Fibroblast of lung (primary cell): ENCODE data around the gene C1QL2. TPM values are rescaled to one million over a fixed set of nuclear protein-coding genes. Genes with fewer than 3 reads are reported as not detected.

Source experiments
- DNase-seq, 2 donors: peaks; one replicate each; pipeline versions ENCODE4 v3.0.0 to v3.0.0-alpha.2; 2010; ENCODE audit warnings: low read depth in 2 of 2
- H2AFZ ChIP-seq: 2 replicates; pipeline ENCODE4 v1.5.1; 2012; ENCODE audit warnings: low read length, control low read depth, inconsistent platforms
- H3K27ac ChIP-seq: 2 replicates; pipeline ENCODE4 v1.5.1; 2011; ENCODE audit warnings: low read length, control low read depth; ENCODE audit not compliant: insufficient read depth
- H3K27me3 ChIP-seq: 2 replicates; pipeline ENCODE4 v1.5.1; 2011; ENCODE audit warnings: mild to moderate bottlenecking, low read length; ENCODE audit not compliant: control insufficient read depth, insufficient read depth
- H3K36me3 ChIP-seq: 2 replicates; pipeline ENCODE4 v1.5.1; 2011; ENCODE audit warnings: low read length; ENCODE audit not compliant: control insufficient read depth, insufficient read depth
- H3K4me1 ChIP-seq: 2 replicates; pipeline ENCODE4 v1.5.1; 2011; ENCODE audit warnings: low read length; ENCODE audit not compliant: control insufficient read depth, insufficient read depth; ENCODE audit errors: extremely low read depth
- H3K4me2 ChIP-seq: 2 replicates; pipeline ENCODE4 v1.5.1; 2011; ENCODE audit warnings: low read length, control low read depth; ENCODE audit not compliant: insufficient read depth; ENCODE audit errors: extremely low read depth
- H3K4me3 ChIP-seq, 4 experiments: fragments of 200-600 bp in 1 of 4; sonication (generic) in 1 of 4; replicated peaks in 1 of 4; 2 replicates each; pipeline ENCODE4 v1.5.1; 2011 to 2016; ENCODE audit warnings: low read length in 4 of 4, low read depth in 3 of 4, mild to moderate bottlenecking in 3 of 4, control low read depth in 2 of 4, inconsistent platforms in 1 of 4, mixed read lengths in 1 of 4; ENCODE audit not compliant: insufficient read depth in 1 of 4; ENCODE audit errors: control extremely low read depth in 1 of 4
- H3K79me2 ChIP-seq: 2 replicates; pipeline ENCODE4 v1.5.1; 2012; ENCODE audit warnings: mild to moderate bottlenecking, low read length, inconsistent platforms; ENCODE audit not compliant: control insufficient read depth, insufficient read depth
- H3K9ac ChIP-seq: 2 replicates; pipeline ENCODE4 v1.5.1; 2011; ENCODE audit warnings: mild to moderate bottlenecking, low read length, control low read depth; ENCODE audit not compliant: insufficient read depth
- H3K9me3 ChIP-seq: 2 replicates; pipeline ENCODE4 v1.5.1; 2012; ENCODE audit warnings: low read depth, low read length; ENCODE audit not compliant: control insufficient read depth, insufficient read depth
- H4K20me1 ChIP-seq: 2 replicates; pipeline ENCODE4 v1.5.1; 2011; ENCODE audit warnings: low read length; ENCODE audit not compliant: control insufficient read depth, insufficient read depth; ENCODE audit errors: extremely low read depth
- EZH2 ChIP-seq: IDR thresholded peaks from 2 replicates; pipeline ENCODE4 v1.5.1; 2012; ENCODE audit warnings: low read length, control low read depth, mild to moderate bottlenecking; ENCODE audit errors: missing control alignments
- polyA plus RNA-seq, 2 donors: library from polyadenylated mRNA; depleted of rRNA in 1 of 2; stranded (reverse) in 1 of 2; unstranded in 1 of 2; fragments of >200 nt; gene quantifications; 2 replicates each; pipeline ENCODE4 v1.2.1, GENCODE V29; 2011 to 2012; ENCODE audit warnings: missing spikeins in 1 of 2
- total RNA-seq: library from RNA; depleted of rRNA; stranded (reverse); fragments of >200 nt; gene quantifications from 2 replicates; pipeline ENCODE4 v1.2.1, GENCODE V29; 2014
- TF ChIP-seq, protein P1 (sequence below), 2 donors: IDR thresholded peaks in 1 of 2; conservative IDR thresholded peaks in 1 of 2; 1 replicate in 1 of 2; 2 replicates in 1 of 2; pipeline ENCODE4 v1.5.1; 2011 to 2012; ENCODE audit warnings: low read length in 2 of 2, control low read depth in 1 of 2, inconsistent platforms in 1 of 2, low read depth in 1 of 2, mild to moderate bottlenecking in 1 of 2

Gene C1QL2
- total and polyA plus RNA-seq, 2 donors (not counting 1 experiment from before 2014, with no cell fraction given), result not detected

DNA sequence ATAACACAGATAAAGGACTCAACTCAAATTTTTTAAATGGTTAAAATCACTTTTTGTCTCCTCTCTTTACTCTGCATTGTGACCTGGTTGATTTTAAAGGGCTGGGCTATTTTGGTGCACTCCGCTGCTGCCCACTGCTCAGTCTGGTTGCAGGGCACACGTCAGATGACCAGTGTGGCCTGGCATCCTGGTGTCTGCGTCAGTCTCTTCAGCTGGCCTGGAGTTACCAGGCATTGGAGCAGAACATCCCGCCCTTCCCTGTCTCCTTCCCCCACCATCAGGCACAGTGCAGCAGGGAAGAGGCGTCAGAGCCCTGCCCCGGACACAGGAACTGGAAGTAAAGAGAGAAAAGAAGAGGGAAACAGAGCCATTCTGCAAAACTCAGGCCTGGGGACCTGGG, 8.9 kb downstream of the C1QL2 start:
- Histone ChIP-seq H2AFZ (no peak overlapping the region), H3K4me3 (no peak overlapping the region), H4K20me1 (no peaks in the 10 kb centered on the region), H3K36me3 (no peaks in the 10 kb centered on the region), H3K79me2 (no peaks in the 10 kb centered on the region), H3K9me3 (no peaks in the 10 kb centered on the region), H3K9ac (no peak overlapping the region), H3K27me3 (peaks cover 9% of the 10 kb centered on the region), H3K4me1 (no peaks in the 10 kb centered on the region), H3K27ac (no peak overlapping the region), H3K4me2 (no peak overlapping the region)
- no peak for DNase-seq
- TF ChIP-seq, protein P1, sequence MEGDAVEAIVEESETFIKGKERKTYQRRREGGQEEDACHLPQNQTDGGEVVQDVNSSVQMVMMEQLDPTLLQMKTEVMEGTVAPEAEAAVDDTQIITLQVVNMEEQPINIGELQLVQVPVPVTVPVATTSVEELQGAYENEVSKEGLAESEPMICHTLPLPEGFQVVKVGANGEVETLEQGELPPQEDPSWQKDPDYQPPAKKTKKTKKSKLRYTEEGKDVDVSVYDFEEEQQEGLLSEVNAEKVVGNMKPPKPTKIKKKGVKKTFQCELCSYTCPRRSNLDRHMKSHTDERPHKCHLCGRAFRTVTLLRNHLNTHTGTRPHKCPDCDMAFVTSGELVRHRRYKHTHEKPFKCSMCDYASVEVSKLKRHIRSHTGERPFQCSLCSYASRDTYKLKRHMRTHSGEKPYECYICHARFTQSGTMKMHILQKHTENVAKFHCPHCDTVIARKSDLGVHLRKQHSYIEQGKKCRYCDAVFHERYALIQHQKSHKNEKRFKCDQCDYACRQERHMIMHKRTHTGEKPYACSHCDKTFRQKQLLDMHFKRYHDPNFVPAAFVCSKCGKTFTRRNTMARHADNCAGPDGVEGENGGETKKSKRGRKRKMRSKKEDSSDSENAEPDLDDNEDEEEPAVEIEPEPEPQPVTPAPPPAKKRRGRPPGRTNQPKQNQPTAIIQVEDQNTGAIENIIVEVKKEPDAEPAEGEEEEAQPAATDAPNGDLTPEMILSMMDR (conservative IDR thresholded peaks at IDR 0.05 in 1 of 2, IDR thresholded peaks at IDR 0.05 in 1 of 2; ENCODE audit: low read depth in 1 of 2, low read length in 2 of 2), result no peak
- no peak for TF ChIP-seq EZH2

DNA sequence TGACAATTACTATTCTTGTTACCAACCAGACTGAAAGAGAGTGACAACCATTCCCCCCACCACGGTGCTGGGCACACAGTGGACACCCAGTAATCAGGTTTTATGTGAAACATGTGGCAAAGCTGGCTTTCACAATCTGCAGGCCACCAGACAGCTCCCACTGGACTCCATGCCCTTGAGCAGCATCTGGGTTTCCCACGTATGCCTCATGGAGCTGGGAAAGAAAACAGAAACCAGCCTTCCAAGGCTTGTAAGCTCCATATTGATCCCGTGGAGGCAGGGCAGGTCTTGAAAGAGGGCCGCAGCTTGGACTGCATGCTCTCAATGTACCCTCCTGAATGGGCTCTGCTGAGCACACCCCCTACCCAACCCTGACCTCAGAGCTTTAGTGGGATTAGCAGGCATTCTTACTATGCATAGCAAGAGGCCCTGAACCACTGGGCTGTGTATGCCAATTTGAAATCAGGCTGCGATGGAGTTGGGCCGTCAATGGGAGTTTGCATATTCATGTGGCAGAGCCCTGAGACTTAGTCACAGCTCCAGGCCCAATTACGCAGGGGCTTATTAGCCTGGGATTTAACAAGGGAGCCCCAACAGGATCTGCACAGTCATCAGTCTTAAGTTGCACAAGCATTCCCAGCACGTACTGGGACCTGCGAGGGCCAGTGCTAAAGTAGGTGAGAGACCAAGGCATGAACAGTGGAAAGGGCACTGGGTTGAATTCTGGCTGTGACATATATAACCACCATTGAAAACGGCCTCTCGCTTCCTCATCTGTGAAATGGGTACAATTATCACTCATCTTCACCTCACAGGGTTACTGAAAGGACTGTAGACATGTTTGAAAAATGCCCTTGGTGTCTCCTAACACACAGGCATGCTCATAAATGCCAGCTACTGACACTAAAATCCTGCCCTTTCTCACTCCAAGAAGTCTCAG, 10.5 kb downstream of the C1QL2 start:
- no peak for DNase-seq
- Histone ChIP-seq H2AFZ (no peak overlapping the region), H3K79me2 (no peaks in the 10 kb centered on the region), H3K4me1 (no peaks in the 10 kb centered on the region), H3K9me3 (no peaks in the 10 kb centered on the region), H3K4me3 (no peak overlapping the region), H3K27ac (no peak overlapping the region), H3K9ac (no peak overlapping the region), H4K20me1 (no peaks in the 10 kb centered on the region), H3K4me2 (no peak overlapping the region), H3K36me3 (no peaks in the 10 kb centered on the region), H3K27me3 (peaks cover 2% of the 10 kb centered on the region)
- TF ChIP-seq, protein P1 (conservative IDR thresholded peaks at IDR 0.05 in 1 of 2, IDR thresholded peaks at IDR 0.05 in 1 of 2; ENCODE audit: low read depth in 1 of 2, low read length in 2 of 2), result no peak
- TF ChIP-seq EZH2, result no peak

DNA sequence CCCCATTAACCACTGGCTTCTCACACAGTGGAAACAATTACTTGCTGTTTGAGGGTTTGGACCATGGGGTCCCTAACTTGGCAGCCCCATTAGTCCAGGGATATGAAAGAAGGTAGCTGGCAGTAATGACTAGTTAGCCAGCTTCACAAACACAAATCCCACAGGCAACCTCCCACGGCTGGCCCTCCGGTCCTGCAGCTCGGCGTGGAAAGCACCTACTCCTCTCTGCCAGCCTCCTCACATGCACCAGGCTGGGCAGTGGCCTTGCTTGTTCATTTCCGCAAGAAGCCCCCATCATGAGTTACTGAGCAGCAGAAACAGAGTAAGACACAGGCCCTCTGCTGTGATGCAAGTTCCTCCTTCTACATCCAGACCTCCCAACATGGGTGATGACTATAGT, 13.7 kb downstream of the C1QL2 start:
- no peak for DNase-seq
- Histone ChIP-seq H3K4me3 (no peak overlapping the region), H2AFZ (no peak overlapping the region), H4K20me1 (no peaks in the 10 kb centered on the region), H3K27me3 (no peaks in the 10 kb centered on the region), H3K79me2 (no peaks in the 10 kb centered on the region), H3K9ac (no peak overlapping the region), H3K9me3 (no peaks in the 10 kb centered on the region), H3K4me2 (no peak overlapping the region), H3K36me3 (no peaks in the 10 kb centered on the region), H3K27ac (no peak overlapping the region), H3K4me1 (no peaks in the 10 kb centered on the region)
- no peak for TF ChIP-seq EZH2
- TF ChIP-seq, protein P1 (conservative IDR thresholded peaks at IDR 0.05 in 1 of 2, IDR thresholded peaks at IDR 0.05 in 1 of 2; ENCODE audit: low read depth in 1 of 2, low read length in 2 of 2), result no peak
